Stomach (tissue), 9 donors: Measurements from ENCODE around the gene MARK1. TPM values are rescaled to one million over a fixed set of nuclear protein-coding genes. Genes with fewer than 3 reads are reported as not detected.
"Not testable (repeated sequence)": the region's sequence is repeated elsewhere in the genome, so short reads cannot be mapped to it uniquely, and the experiment has no call there.

Experiments used
- DNase-seq, 2 donors: peaks; one replicate each; pipeline versions ENCODE4 v3.0.0 to v3.0.0-alpha.2; 2013 to 2019
- H3K27ac ChIP-seq, 5 donors: fragments of 200-600 bp in 4 of 5; sonication (generic) in 4 of 5; one replicate each; pipeline ENCODE4 v1.5.1; 2013 to 2019; ENCODE audit warnings: mild to moderate bottlenecking in 1 of 5, moderate library complexity in 1 of 5
- H3K27me3 ChIP-seq, 3 donors: fragments of 200-600 bp; sonication (generic); one replicate each; pipeline ENCODE4 v1.5.1; 2017 to 2019; ENCODE audit warnings: mixed run types in 1 of 3
- H3K36me3 ChIP-seq, 4 donors: fragments of 200-600 bp; sonication (generic); 1 replicate in 3 of 4; 2 replicates in 1 of 4; pipeline ENCODE4 v1.5.1; 2016 to 2019
- H3K4me1 ChIP-seq, 4 donors: fragments of 200-600 bp; sonication (generic); one replicate each; pipeline ENCODE4 v1.5.1; 2016 to 2019
- H3K4me3 ChIP-seq, 4 donors: fragments of 200-600 bp; sonication (generic) in 3 of 4; one replicate each; pipeline ENCODE4 v1.5.1; 2016 to 2019; ENCODE audit warnings: mild to moderate bottlenecking in 1 of 4
- H3K9me3 ChIP-seq, 4 donors: fragments of 200-600 bp; sonication (generic); one replicate each; pipeline ENCODE4 v1.5.1; 2016 to 2019
- CTCF ChIP-seq, 7 experiments: fragments of 450-650 bp in 4 of 7; fragments of 200-600 bp in 3 of 7; sonication (generic) in 3 of 7; IDR thresholded peaks; one replicate each; pipeline ENCODE4 v1.5.1; 2016 to 2019; ENCODE audit warnings: antibody characterized with exemption in 7 of 7, control low read depth in 2 of 7, mild to moderate bottlenecking in 1 of 7
- EP300 ChIP-seq: sonication (generic); formaldehyde crosslinking; IDR thresholded peaks from one replicate; pipeline ENCODE4 v1.6.1; 2017; ENCODE audit warnings: antibody characterized with exemption
- POLR2A ChIP-seq, 4 donors: fragments of 450-650 bp; IDR thresholded peaks; one replicate each; pipeline ENCODE4 v1.6.1; 2016; ENCODE audit warnings: antibody characterized with exemption in 4 of 4, control low read depth in 2 of 4, mild to moderate bottlenecking in 1 of 4, moderate library complexity in 1 of 4
- POLR2AphosphoS5 ChIP-seq, 3 donors: sonication (generic); formaldehyde crosslinking; IDR thresholded peaks; one replicate each; pipeline ENCODE4 v1.6.1; 2016; ENCODE audit warnings: antibody characterized with exemption in 3 of 3
- WGBS, 5 donors: extraction: QIAGEN DNeasy Blood & Tissue Kit in 3 of 5; methylation state at CpG; one replicate each; pipeline versions ENCODE4 v1.1.5 to v1.1.7; 2013 to 2018; 5-methylcytosine and 5-hydroxymethylcytosine counted together
- intact Hi-C: fragments of 100-400 bp; cut with DNase I; formaldehyde crosslinking; loops from one replicate; pipeline ENCODE4 v1.15.1; 2023; ENCODE audit warnings: low total_unique reads
- polyA plus RNA-seq, 3 donors: library from polyadenylated mRNA; stranded (reverse); fragments of 200-250 nt; gene quantifications; one replicate each; pipeline ENCODE4 v1.2.3, GENCODE V29; 2013
- total RNA-seq, 5 donors: library from RNA; depleted of rRNA; stranded (reverse); fragments of >200 nt; gene quantifications; one replicate each; pipeline versions ENCODE4 v1.1.0 to v1.2.3, GENCODE V29; 2014 to 2016
- donor health status: healthy with polysubstance abuse.
- donor health status: Bipolar disorder and iron deficiency.
- donor health status: healthy.

The MARK1 gene
- total and polyA plus RNA-seq, 8 donors: 1.7 to 12.7 (median 3.2) TPM; not detected in 1

- no peaks in the 10 kb centered on the region for H3K27me3 ChIP-seq
- H3K4me1 ChIP-seq: no peaks in the 10 kb centered on the region
- DNase-seq: no peak
- H3K9me3 ChIP-seq: no peaks in the 10 kb centered on the region
- no peak for TF ChIP-seq EP300
- no peak for TF ChIP-seq CTCF (IDR thresholded peaks at IDR 0.05)
- TF ChIP-seq POLR2A (IDR thresholded peaks at IDR 0.05): no peak
- TF ChIP-seq POLR2AphosphoS5 (IDR thresholded peaks at IDR 0.05): no peak
- intact Hi-C loops: no loop called here
- no peak overlapping the region for H3K4me3 ChIP-seq
- no peaks in the 10 kb centered on the region for H3K36me3 ChIP-seq
- H3K27ac ChIP-seq: no peak overlapping the region
Observed at GRCh38 chr1:220592714-220593113, 64.8 kb downstream of the MARK1 start.

GRCh38 chr1:220594356-220594755 is 66.4 kb downstream of the MARK1 start:
- intact Hi-C loops: no loop called here
- Histone ChIP-seq H3K27ac (no peak overlapping the region), H3K36me3 (no peaks in the 10 kb centered on the region), H3K9me3 (no peaks in the 10 kb centered on the region), H3K27me3 (no peaks in the 10 kb centered on the region), H3K4me3 (no peak overlapping the region), H3K4me1 (no peaks in the 10 kb centered on the region)
- no peak for DNase-seq
- WGBS, 5 donors: 73 to 82% (median 77%) methylated on average over 4 of the region's 4 CpGs
- TF ChIP-seq CTCF (IDR thresholded peaks at IDR 0.05): no peak
- TF ChIP-seq EP300: no peak
- no peak for TF ChIP-seq POLR2AphosphoS5 (IDR thresholded peaks at IDR 0.05)
- TF ChIP-seq POLR2A (IDR thresholded peaks at IDR 0.05): no peak

GRCh38 chr1:220595179-220595578 is 67.2 kb downstream of the MARK1 start:
- no peak for TF ChIP-seq CTCF (IDR thresholded peaks at IDR 0.05)
- TF ChIP-seq EP300: no peak
- TF ChIP-seq POLR2AphosphoS5 (IDR thresholded peaks at IDR 0.05): no peak
- Histone ChIP-seq H3K27ac (no peak overlapping the region), H3K4me3 (no peak overlapping the region), H3K9me3 (no peaks in the 10 kb centered on the region), H3K36me3 (no peaks in the 10 kb centered on the region), H3K27me3 (no peaks in the 10 kb centered on the region), H3K4me1 (no peaks in the 10 kb centered on the region)
- DNase-seq: no peak
- 24 to 58% (median 39%) methylated on average over 3 of the region's 3 CpGs for WGBS, 5 donors
- intact Hi-C loops: no loop called here

- Histone ChIP-seq H3K27ac (no peak overlapping the region), H3K9me3 (no peaks in the 10 kb centered on the region), H3K27me3 (no peaks in the 10 kb centered on the region), H3K36me3 (no peaks in the 10 kb centered on the region), H3K4me1 (no peaks in the 10 kb centered on the region), H3K4me3 (no peak overlapping the region)
- no peak for TF ChIP-seq POLR2AphosphoS5 (IDR thresholded peaks at IDR 0.05)
- no peak for TF ChIP-seq CTCF (IDR thresholded peaks at IDR 0.05)
- no peak for TF ChIP-seq POLR2A (IDR thresholded peaks at IDR 0.05)
- TF ChIP-seq EP300: no peak
- peak in 1 of 2 donors; percentile 65 for DNase-seq
- intact Hi-C loops: no loop called here
- 36 to 62% (median 46%) methylated on average over 3 of the region's 3 CpGs for WGBS, 5 donors
Observed at GRCh38 chr1:220604926-220605325, 77.0 kb downstream of the MARK1 start.

- WGBS, 5 donors: 89 to 97% (median 96%) methylated on average over 4 of the region's 4 CpGs
- H3K36me3 ChIP-seq, H3K4me1 ChIP-seq, intact Hi-C loops, H3K9me3 ChIP-seq, H3K27me3 ChIP-seq, DNase-seq, H3K27ac ChIP-seq, H3K4me3 ChIP-seq: not testable (repeated sequence)
Observed at GRCh38 chr1:220605651-220606050, 77.7 kb downstream of the MARK1 start.

- H3K27ac ChIP-seq, H3K4me3 ChIP-seq, H3K36me3 ChIP-seq, H3K9me3 ChIP-seq, H3K27me3 ChIP-seq, intact Hi-C loops, H3K4me1 ChIP-seq: not testable (repeated sequence)
- DNase-seq: peak in 1 of 2 donors; percentile 20
- WGBS, 5 donors: 73 to 89% (median 74%) methylated on average over 10 to 11 of the region's 11 CpGs
Observed at GRCh38 chr1:220611100-220611499, 83.2 kb downstream of the MARK1 start.
